ENCODE data around the gene ABHD1. TPM values are rescaled to one million over a fixed set of nuclear protein-coding genes. Genes with fewer than 3 reads are reported as not detected.

The ABHD1 gene
- not detected in 2 replicates for total RNA-seq

GRCh38 chr2:27123302-27124150 lies at the start of gene ABHD1:
Gene ABHD1, plus strand, starts transcription at chr2:27123815. Its CDS starts 134 bp downstream, at chr2:27123949.

DNA sequence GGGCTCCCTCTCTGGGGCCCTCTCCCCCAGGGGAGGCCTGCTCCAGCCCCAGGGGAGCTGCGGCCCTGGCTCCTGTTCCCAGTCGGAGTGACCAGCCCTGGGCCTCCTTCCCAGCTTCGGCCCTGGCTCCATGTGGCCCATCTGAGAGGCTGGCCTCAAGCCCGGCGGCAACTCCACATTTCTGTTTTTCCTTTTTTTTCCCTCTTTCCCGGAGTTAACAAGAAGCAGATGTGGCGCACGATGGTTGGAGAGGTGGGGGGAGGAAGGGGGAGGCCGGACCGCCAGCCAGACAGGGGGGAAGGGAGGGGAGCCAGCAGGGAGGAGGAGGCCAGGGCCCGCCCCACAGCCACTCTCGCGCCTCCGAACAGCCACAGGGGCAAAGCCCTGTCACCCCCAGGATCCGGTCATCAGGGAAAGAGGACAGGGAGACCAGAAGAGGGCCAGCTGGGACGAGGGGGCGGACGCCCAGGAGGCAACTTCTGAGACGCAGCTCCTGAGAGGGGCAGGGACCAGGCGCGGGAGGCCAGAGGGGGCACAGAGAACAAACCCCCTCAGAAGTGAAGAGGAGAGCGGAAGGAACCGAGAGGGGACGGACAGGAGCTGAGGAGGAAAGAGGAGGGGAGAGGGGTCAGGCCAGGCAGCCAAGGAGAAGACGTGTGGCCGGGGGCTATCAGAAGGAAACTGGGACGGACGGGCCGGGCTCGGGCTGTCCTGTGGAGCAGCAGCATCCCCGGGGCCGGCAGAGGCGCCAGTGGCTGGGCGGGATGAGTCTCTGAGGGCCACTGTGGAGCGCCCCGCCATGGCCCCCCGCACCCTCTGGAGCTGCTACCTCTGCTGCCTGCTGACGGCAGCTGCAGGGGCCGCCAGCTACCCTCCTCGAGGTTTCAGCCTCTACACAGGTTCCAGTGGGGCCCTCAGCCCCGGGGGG lies 45.1 kb upstream of the ABHD1 start, which contains the start of gene EMILIN1:
Gene EMILIN1 (plus strand): TSS at position 349 of the 928 bp plus-strand sequence. CDS start 451 bp downstream, at position 800.

GRCh38 chr2:27086724-27087593 lies 36.7 kb upstream of the ABHD1 start, which contains the start of gene KHK:
Gene KHK, plus strand, starts transcription at chr2:27086772. Its CDS starts 488 bp downstream, at chr2:27087260.

DNA sequence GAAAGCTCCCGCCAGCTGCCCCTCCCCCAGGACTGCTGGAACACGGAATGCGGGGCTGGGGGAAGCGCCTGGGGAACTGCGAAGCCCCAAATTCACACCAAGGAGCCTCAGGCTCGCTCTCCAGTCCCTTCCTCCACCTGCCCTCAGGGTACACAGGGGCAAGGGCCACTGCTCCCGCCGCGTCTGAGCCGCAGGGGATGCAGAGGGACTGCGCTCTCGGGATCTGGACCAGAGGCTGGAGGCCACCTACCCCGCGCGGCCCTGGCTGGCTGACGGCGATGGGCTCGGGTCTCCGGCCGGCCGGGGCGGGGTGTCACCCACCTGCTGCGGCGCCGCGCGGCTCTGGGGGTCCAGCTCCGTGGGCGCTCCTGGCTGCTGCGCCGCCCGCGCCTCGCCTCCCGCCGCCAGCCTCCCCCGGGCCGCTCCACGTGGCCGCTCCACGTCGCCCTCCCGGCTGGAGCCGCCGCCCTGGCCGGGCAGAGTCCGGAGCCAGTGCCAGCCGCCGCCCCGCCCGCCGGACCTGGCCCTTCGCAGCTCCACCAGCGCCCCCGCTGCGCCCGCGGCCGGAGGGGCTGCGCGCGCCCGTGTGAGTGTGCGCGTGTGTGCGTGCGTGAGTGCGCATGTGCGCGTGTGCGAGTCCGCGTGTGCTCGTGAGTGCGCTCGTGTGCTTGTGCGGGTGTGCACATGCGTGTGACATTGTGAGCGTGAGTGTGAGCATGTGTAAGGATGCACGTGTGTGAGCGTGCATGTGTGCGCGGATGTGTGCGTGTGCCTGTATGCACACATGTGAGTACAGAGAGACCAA lies 4.9 kb upstream of the ABHD1 start, which contains the start of gene CGREF1:
Gene CGREF1 (minus strand): TSS at position 604 of the 805 bp plus-strand sequence. CDS start 14,762 bp downstream, outside the sequence.

DNA sequence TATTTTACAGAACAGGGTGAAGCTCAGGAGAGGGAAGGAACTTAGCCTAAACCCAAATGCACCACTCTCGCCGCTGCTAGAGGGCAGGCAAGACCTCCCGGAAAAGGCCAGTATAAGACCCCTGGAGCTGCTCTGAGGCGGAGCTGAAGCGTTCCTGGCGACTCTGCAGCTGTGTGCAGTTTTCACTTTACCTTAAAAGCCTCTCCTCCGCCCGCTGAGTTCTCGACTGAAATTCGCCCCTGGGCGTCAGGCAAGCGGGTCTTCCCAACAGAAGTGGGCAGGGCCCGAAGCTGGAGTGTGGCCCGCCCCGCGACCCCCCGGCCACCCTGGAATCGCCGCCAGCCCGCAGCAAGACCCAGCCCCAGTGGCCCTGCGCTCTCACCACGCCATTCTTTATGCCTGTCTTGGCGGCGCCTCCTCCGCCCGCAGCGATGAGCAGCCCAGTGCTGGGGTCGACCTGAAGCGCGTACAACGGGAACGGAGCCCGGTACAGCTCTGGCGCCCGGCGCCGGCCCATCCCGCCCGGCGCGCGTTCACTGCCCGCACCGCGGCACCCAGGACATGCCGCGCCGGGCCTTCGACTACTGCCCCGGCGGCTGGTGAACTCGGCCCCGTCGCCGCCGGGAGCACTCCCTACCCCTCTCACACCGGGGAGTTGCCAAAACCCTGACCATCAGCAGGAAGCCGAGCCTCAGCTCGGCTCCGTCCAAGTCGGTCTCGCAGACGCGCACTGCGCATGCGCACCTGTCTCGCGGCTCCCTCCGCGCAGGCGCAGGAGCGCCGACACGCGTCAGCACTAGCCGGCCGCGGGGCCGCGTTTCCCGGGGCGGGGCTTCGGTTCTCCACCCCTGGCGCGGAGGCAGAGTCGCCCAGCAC lies 10.5 kb downstream of the ABHD1 start, which contains the start of gene PREB:
Gene PREB (minus strand): TSS at position 732 of the 876 bp plus-strand sequence. CDS start 215 bp downstream, at position 517.

DNA sequence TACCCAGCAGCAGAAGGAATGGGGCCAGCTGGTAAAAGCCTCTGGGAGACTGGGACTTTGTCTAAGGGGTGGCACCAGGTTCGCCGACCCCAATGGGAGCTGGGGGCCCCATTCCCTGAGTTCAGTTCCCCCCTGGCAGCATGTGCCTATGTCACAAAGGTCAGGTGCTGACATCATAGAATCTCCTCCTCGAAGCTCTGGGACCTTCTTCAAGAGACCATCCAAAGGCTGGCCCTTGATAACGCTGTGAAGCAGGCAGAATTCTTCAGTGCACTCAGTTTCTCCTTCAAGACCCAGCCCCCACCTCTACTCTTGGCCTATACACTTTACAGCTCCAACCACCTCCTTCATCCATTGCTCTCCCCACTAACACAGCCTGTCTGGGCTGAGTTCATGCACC lies 15.7 kb downstream of the ABHD1 start, which contains the start of gene PRR30:
Gene PRR30 (minus strand): TSS at position 101 of the 400 bp plus-strand sequence. CDS start 1,081 bp downstream, outside the sequence.

DNA sequence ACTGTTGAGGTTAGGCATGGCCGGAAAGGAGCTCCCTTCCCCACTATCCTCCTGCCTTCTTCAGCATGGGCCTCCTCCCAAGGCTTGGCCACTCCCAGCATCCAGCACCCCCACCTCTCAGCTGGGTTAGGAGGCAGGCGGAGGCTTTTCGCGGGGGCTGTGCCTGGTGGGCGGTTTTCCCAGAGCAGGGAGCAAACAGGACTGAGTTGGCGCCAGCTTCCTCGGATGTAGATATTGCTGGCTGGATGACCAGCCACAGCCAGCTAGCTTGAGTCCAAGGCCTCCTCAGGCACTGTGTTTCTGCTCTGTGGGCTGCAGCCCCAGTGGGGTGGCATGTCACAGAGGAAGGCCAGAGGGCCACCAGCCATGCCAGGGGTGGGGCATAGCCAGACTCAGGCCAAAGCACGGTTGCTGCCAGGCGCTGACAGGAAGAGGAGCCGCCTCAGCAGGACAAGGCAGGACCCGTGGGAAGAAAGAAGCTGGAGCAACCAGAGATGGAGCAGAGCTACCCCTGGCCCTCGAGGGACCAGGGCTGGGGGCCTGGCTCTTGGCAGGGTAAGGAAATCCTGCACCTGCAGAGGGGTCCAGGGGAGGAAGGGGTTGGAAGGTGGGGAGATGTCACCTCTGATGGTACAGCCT lies 25.3 kb downstream of the ABHD1 start, which contains the start of gene TCF23:
Gene TCF23 (plus strand): TSS at position 204 of the 639 bp plus-strand sequence. CDS start 130 bp downstream, at position 334.

Other genes starting within 250 kb of the ABHD1 start
- gene MAPRE3, start 153.2 kb upstream of the ABHD1 start, total RNA-seq = 0.65 and 1.1 TPM in 2 replicates
- 20.5 and 21.9 TPM in 2 replicates for gene TMEM214, start 90.8 kb upstream of the ABHD1 start, total RNA-seq
- 15.7 and 17.2 TPM in 2 replicates for gene AGBL5, start 72.1 kb upstream of the ABHD1 start, total RNA-seq
- gene OST4, start 52.2 kb upstream of the ABHD1 start, total RNA-seq = 429 and 623 TPM in 2 replicates
- 1.9 and 6.1 TPM in 2 replicates for gene EMILIN1, start 45.2 kb upstream of the ABHD1 start, total RNA-seq
- gene KHK, start 37.0 kb upstream of the ABHD1 start, total RNA-seq = 1.3 and 5.2 TPM in 2 replicates
- gene CGREF1, start 4.7 kb upstream of the ABHD1 start, total RNA-seq = 3.6 and 4.7 TPM in 2 replicates
- gene PREB, start 10.8 kb downstream of the ABHD1 start, total RNA-seq = 44.2 and 44.5 TPM in 2 replicates
- gene PRR30, start 15.6 kb downstream of the ABHD1 start, total RNA-seq = not detected in 2 replicates
- not detected in 2 replicates for gene TCF23, start 25.2 kb downstream of the ABHD1 start, total RNA-seq
- 137 and 156 TPM in 2 replicates for gene ATRAID, start 88.2 kb downstream of the ABHD1 start, total RNA-seq
- gene SLC5A6, start 88.5 kb downstream of the ABHD1 start, total RNA-seq = 35.4 and 43.8 TPM in 2 replicates
- 27.2 and 31.5 TPM in 2 replicates for gene CAD, start 93.6 kb downstream of the ABHD1 start, total RNA-seq
- 0.32 TPM in 1 of 2 replicates, not detected in the other for gene SLC30A3, start 139.2 kb downstream of the ABHD1 start, total RNA-seq
- not detected in 2 replicates for gene DNAJC5G, start 151.6 kb downstream of the ABHD1 start, total RNA-seq
- gene TRIM54, start 158.6 kb downstream of the ABHD1 start, total RNA-seq = under 0.01 TPM in 1 of 2 replicates, not detected in the other
- 0.46 TPM in 1 of 2 replicates, not detected in the other for gene UCN, start 184.6 kb downstream of the ABHD1 start, total RNA-seq
- gene MPV17, start 199.3 kb downstream of the ABHD1 start, total RNA-seq = 37.7 and 61.9 TPM in 2 replicates
- gene GTF3C2, start 232.9 kb downstream of the ABHD1 start, total RNA-seq = 20.4 and 27.3 TPM in 2 replicates
- gene EIF2B4, start 246.5 kb downstream of the ABHD1 start, total RNA-seq = 29.6 and 35.9 TPM in 2 replicates
- 136 and 162 TPM in 2 replicates for gene SNX17, start 246.8 kb downstream of the ABHD1 start, total RNA-seq

Data from epithelial cell of umbilical artery (primary cell).